ENCODE data around the gene OR5AU1. TPM values are rescaled to one million over a fixed set of nuclear protein-coding genes. Genes with fewer than 3 reads are reported as not detected.
A peak's percentile ranks its signal among the peaks of the same experiment; 100 is the strongest.

The OR5AU1 gene
- polyA plus RNA-seq, 1 donor (not counting 4 experiments of a cell fraction or from before 2014, with no cell fraction given) = not detected

- no peaks in the 10 kb centered on the region for H3K36me3 ChIP-seq (ENCODE audit: control insufficient read depth in 2 of 2, extremely low read depth in 1 of 2, insufficient read depth in 2 of 2, low read length in 2 of 2)
- peaks cover 48% of the 10 kb centered on the region for H3K4me1 ChIP-seq (ENCODE audit: control insufficient read depth, extremely low read depth, insufficient read depth, low read length)
- TF ChIP-seq EZH2 (IDR thresholded peaks at IDR 0.05; ENCODE audit: low read length) = no peak
- TF ChIP-seq, protein P1, sequence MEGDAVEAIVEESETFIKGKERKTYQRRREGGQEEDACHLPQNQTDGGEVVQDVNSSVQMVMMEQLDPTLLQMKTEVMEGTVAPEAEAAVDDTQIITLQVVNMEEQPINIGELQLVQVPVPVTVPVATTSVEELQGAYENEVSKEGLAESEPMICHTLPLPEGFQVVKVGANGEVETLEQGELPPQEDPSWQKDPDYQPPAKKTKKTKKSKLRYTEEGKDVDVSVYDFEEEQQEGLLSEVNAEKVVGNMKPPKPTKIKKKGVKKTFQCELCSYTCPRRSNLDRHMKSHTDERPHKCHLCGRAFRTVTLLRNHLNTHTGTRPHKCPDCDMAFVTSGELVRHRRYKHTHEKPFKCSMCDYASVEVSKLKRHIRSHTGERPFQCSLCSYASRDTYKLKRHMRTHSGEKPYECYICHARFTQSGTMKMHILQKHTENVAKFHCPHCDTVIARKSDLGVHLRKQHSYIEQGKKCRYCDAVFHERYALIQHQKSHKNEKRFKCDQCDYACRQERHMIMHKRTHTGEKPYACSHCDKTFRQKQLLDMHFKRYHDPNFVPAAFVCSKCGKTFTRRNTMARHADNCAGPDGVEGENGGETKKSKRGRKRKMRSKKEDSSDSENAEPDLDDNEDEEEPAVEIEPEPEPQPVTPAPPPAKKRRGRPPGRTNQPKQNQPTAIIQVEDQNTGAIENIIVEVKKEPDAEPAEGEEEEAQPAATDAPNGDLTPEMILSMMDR (optimal IDR thresholded peaks at IDR 0.05 in 1 of 3, IDR thresholded peaks at IDR 0.05 in 1 of 3, conservative IDR thresholded peaks at IDR 0.05 in 1 of 3; ENCODE audit: extremely low read depth in 1 of 3, insufficient read depth in 2 of 3, low read length in 3 of 3) = no peak
- H4K20me1 ChIP-seq (ENCODE audit: control insufficient read depth, extremely low read depth, insufficient read depth, low read length) = no peaks in the 10 kb centered on the region
- dilution Hi-C loops (cut with MboI; ENCODE audit: extremely low pct_ligation_motif_present, low sequenced_read_pairs) = no loop called here
- FAIRE-seq = no peak
- H3K9ac ChIP-seq (ENCODE audit: control insufficient read depth, extremely low read depth, insufficient read depth, low read length) = no peak overlapping the region
- H3K79me2 ChIP-seq (ENCODE audit: control insufficient read depth, insufficient read depth, low read length) = peaks cover 7% of the 10 kb centered on the region
- no peak overlapping the region for H3K4me3 ChIP-seq (ENCODE audit: control insufficient read depth in 2 of 3, extremely low read depth in 1 of 3, insufficient read depth in 2 of 3, low read depth in 1 of 3, low read length in 3 of 3)
- H3K9me1 ChIP-seq (ENCODE audit: control insufficient read depth, extremely low read depth, insufficient read depth, low read length) = no peaks in the 10 kb centered on the region
- H3K4me2 ChIP-seq (ENCODE audit: control insufficient read depth, extremely low read depth, insufficient read depth, low read depth, low read length) = peak overlapping the region; percentile 83
- DNase-seq (ENCODE audit: low read depth, low spot score) = no peak
- peak overlapping the region; percentile 60 for H3K27ac ChIP-seq (ENCODE audit: control insufficient read depth, insufficient read depth, low read length)
- no peaks in the 10 kb centered on the region for H3K27me3 ChIP-seq (ENCODE audit: control insufficient read depth, extremely low read depth, insufficient read depth, low read length)
- H2AFZ ChIP-seq (ENCODE audit: control insufficient read depth, low read length) = peak overlapping the region; percentile 75
- H3K9me3 ChIP-seq (ENCODE audit: control insufficient read depth, low read depth, low read length) = no peaks in the 10 kb centered on the region
These were observed 48.5 kb downstream of the OR5AU1 start for GRCh38 chr14:21107283-21107800.

- no peaks in the 10 kb centered on the region for H3K9me3 ChIP-seq (ENCODE audit: control insufficient read depth, low read depth, low read length)
- H3K4me1 ChIP-seq (ENCODE audit: control insufficient read depth, extremely low read depth, insufficient read depth, low read length) = peaks cover 54% of the 10 kb centered on the region
- H3K4me2 ChIP-seq (ENCODE audit: control insufficient read depth, extremely low read depth, insufficient read depth, low read depth, low read length) = peak overlapping the region; percentile 83
- peak overlapping the region; percentile 60 for H3K27ac ChIP-seq (ENCODE audit: control insufficient read depth, insufficient read depth, low read length)
- peak overlapping the region; percentile 49 for H3K9ac ChIP-seq (ENCODE audit: control insufficient read depth, extremely low read depth, insufficient read depth, low read length)
- H3K27me3 ChIP-seq (ENCODE audit: control insufficient read depth, extremely low read depth, insufficient read depth, low read length) = no peaks in the 10 kb centered on the region
- no peaks in the 10 kb centered on the region for H3K36me3 ChIP-seq (ENCODE audit: control insufficient read depth in 2 of 2, extremely low read depth in 1 of 2, insufficient read depth in 2 of 2, low read length in 2 of 2)
- TF ChIP-seq EZH2 (IDR thresholded peaks at IDR 0.05; ENCODE audit: low read length) = no peak
- TF ChIP-seq, protein P1 (optimal IDR thresholded peaks at IDR 0.05 in 1 of 3, IDR thresholded peaks at IDR 0.05 in 1 of 3, conservative IDR thresholded peaks at IDR 0.05 in 1 of 3; ENCODE audit: extremely low read depth in 1 of 3, insufficient read depth in 2 of 3, low read length in 3 of 3) = peak; percentile 89 to 94 (median 92)
- no peak for FAIRE-seq
- peak overlapping the region; percentile 92 for H2AFZ ChIP-seq (ENCODE audit: control insufficient read depth, low read length)
- dilution Hi-C loops (cut with MboI; ENCODE audit: extremely low pct_ligation_motif_present, low sequenced_read_pairs) = no loop called here
- H3K4me3 ChIP-seq (ENCODE audit: control insufficient read depth in 2 of 3, extremely low read depth in 1 of 3, insufficient read depth in 2 of 3, low read depth in 1 of 3, low read length in 3 of 3) = peak overlapping the region in 1 of 3 experiments; percentile 35
- H3K9me1 ChIP-seq (ENCODE audit: control insufficient read depth, extremely low read depth, insufficient read depth, low read length) = no peaks in the 10 kb centered on the region
- no peak for DNase-seq (ENCODE audit: low read depth, low spot score)
- H3K79me2 ChIP-seq (ENCODE audit: control insufficient read depth, insufficient read depth, low read length) = peaks cover 7% of the 10 kb centered on the region
- no peaks in the 10 kb centered on the region for H4K20me1 ChIP-seq (ENCODE audit: control insufficient read depth, extremely low read depth, insufficient read depth, low read length)
These were observed 49.2 kb downstream of the OR5AU1 start for GRCh38 chr14:21106498-21107282.

Data from keratinocyte (primary cell).